Activated CD8-positive, alpha-beta memory T cell treated with anti-CD3 and anti-CD28 coated beads, Interleukin-2, amount 50 U/mL, for 4 hours (primary cell): ENCODE data around the gene NSUN6.

Source experiments
- DNase-seq: peaks from one replicate; pipeline ENCODE4 v3.0.0-alpha.2; 2020

Gene NSUN6

DNA sequence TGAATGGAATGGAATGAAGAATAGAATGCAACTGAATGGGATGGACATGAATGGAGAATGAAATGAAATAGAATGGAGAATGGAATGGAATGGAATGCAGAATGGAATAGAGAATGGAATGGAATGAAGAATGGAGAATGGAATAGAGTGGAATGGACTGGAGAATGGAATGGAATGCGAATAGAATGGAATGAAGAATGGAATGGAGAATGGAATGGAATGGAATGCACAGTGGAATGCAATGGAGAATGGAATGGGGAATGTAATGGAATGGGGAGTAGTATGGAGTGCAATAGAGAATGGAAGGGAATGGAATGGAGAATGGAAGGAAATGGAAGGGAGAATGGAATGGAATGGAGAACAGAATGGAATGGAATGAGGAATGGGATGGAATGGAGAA is 93.4 kb downstream of the NSUN6 start:
- no peak for DNase-seq

DNA sequence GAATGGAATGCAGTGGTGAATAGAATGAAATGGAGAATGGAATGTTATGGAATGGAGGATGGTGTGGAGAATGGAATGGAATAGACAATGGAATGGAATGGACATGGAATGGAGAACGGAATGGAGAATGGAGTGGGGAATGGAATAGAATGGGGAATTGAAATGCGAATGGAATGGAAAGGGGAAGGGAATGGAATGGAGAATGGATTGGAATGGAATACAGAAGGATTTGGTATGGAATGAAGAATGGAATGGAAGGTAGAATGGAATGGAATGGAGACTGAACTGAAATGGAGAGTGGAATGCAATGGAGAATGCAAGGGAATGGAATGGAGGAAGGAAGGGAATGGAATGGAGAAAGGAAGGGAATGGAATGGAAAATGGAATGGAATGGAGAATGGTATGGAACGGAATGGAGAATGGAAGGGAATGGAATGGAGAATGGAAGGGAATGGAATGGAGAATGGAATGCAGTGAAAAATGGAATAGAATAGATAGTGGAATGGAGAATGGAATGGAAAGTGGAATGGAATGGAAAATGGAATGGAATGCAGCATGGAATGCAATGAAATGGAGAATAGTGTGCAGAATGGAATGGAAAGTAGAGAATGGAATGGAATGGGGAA is 94.8 kb downstream of the NSUN6 start:
- DNase-seq, result no peak

DNA sequence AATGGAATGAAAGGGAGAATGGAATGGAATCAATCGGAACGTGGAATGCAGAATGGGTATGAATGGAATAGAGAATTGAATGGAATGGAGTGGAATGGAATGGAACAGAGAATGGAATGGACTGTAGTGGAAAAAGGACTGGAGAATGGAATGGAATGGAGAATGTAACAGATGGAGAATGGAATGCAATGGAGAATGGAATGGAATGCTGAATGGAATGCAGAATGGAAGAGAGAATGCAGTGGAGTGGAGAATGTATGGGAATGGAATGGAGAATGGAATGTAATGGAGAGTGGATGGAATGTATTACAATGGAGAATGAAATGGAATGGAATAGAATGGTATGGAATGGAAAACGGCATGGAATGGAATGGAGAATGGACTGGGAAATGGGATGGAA is 96.9 kb downstream of the NSUN6 start:
- DNase-seq, result no peak

- no peak for DNase-seq
Measured at GRCh38 chr10:18551473-18551872, 99.9 kb downstream of the NSUN6 start.

DNA sequence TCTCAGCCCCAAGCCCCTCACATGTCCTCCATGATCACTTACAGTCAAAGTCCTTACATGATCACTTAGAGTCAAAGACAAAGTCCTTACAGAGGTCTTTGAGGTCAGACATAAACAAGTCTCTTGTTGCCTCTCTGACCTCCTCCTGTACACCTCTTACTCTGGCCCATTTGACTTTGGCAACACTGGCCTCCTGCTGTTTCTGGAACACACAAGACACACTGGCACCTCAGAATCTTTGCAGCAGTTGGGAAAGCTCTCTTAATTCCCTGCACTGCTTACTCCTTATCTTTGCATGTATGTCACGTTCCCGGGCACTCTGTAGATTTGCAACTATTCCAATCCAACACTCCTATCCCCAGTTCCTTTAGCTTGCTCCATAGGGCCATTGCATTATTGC is 102.3 kb downstream of the NSUN6 start:
- no peak for DNase-seq

DNA sequence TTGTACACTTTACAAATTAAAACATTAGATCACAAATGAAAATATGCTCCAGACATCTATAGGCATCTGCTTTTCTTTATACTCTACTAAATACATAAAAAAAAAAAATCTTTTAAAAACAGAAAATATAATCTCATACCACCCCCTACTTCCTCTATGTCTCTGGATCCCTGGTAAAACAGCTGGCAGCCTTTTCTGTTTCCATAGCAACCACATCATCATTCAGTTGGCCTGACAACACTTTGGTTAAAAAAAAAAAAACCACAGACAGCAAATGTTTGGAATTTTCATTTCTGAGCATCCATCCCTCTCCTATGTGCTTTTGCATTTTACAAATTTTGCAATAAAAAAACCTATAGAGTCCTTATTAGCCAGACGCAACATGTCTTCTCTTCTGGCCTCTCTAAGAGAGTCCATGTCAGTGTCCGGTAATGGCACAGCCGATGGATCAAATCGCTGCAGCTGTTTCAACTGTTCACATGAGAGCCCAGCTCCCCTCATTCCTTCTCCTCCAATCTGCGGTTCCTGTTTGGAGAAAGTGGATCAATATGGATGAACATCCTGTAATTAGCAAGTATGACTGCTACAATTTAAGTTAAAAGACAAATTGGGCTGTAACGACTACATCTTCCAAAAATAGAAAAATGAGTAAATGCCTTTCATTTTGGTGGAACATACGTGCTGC is 105.6 kb downstream of the NSUN6 start:
- DNase-seq, result no peak

GRCh38 chr10:18542832-18543231 is 108.6 kb downstream of the NSUN6 start:
- DNase-seq, result no peak

GRCh38 chr10:18540195-18540594 is 111.2 kb downstream of the NSUN6 start:
- no peak for DNase-seq

DNA sequence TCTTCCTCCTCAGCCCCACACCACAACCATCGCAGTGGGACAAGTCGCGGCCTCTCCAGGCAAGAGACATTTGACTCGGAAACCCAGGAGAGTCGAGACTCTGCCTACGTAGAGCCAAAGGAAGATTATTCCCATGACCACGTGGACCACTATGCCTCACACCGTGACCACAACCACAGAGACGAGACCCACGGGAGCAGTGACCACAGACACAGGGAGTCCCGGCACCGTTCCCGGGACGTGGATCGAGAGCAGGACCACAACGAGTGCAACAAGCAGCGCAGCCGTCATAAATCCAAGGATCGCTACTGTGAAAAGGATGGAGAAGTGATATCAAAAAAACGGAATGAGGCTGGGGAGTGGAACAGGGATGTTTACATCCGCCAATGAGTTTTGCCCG is 112.1 kb downstream of the NSUN6 start:
- DNase-seq, result no peak

DNA sequence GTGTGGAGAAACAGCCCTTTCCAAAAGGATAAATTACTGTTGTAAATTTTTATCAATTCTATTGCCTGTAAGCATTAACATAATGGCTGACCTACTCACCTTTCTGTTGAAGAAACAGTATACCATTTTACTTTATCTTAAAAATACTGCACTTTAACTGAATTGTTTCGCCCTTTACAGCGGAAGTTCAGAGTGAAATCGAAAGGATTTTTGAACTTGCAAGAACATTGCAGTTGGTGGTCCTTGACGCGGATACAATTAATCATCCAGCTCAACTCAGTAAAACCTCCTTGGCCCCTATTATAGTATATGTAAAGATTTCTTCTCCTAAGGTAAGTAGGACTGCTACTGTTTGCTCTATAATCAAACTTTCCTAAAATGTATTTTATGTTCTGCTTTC is 117.5 kb downstream of the NSUN6 start:
- no peak for DNase-seq

GRCh38 chr10:18532881-18533535 is 118.4 kb downstream of the NSUN6 start:
- no peak for DNase-seq

- no peak for DNase-seq
Measured at GRCh38 chr10:18528292-18528691, 123.1 kb downstream of the NSUN6 start.

- no peak for DNase-seq
Measured at GRCh38 chr10:18527687-18528086, 123.7 kb downstream of the NSUN6 start.

DNA sequence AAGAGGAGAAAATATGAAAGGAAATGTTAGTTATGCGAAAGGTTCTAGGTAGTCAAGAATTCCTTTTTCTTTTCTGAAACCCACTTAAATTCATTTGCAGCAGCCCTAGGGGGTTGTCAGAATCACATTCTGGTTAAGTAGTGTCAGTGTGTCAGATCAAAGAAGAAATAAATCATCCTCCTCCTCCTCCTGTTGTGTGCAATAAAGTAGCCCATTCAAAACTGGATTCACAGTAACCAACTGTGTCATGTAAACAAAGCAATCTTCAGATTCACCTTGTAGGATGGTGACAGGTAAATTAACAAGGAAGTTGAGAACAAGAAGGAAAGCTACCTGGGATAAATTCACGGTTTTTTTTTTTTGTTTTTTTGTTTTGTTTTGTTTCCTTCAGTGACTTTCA is 127.5 kb downstream of the NSUN6 start:
- no peak for DNase-seq

DNA sequence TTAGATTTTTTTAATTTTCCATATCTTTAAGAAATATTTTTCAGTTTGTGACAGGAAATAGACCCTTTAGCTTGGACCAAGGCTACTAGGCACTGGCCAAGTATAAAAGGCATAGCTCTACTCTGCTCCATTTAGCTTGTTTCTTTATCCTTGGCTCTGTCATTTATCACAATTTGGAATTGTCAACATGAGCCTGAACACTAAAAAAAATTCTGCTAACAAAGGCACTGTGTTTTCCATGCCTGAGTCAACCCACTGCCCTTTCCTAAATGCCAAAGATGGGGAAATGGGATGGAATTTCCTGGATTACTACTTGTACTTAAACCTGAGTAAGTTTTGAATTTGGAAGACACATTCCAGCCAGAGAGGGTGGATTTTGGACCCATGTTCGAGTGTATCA is 128.4 kb downstream of the NSUN6 start:
- DNase-seq, result no peak

DNA sequence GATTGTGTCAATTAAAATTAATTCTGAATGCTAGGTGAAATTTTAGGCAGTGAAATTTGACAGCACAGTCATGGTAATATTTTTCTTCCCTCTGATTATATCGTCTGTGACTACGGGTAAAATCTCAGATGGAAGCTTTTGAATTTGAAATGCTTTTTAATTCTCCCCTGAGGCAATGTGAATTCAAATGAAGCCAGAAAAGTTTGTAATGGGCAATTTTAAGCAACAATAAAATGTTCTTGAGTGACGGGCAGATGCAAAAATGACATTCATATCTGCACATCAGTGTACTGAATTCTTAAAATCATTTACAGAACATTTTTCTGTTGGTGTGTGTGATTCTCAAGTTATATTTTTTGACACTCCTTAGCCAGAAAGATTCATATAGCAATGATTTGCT is 134.5 kb downstream of the NSUN6 start:
- no peak for DNase-seq

- no peak for DNase-seq
Measured at GRCh38 chr10:18514537-18514936, 136.8 kb downstream of the NSUN6 start.

DNA sequence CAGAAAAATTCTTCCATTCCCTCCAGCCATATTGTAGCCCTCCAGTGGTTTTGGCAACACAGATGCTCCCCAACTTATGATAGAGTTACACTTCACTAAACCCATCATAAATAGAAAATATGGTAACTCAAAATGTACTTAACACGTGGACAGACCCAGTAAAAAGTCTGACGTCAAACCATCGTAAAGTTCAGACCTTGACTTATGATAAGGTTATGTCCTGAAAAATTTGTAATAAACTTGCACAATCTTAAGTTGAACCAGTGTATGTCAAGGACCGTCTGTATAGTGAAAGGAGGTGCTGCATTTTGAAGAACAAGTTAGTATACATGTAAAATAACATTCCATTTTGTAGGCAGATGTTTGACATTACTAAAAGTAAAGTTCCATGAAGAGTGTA is 142.8 kb downstream of the NSUN6 start:
- no peak for DNase-seq

- no peak for DNase-seq
Measured at GRCh38 chr10:18505456-18506118, 145.8 kb downstream of the NSUN6 start.

GRCh38 chr10:18504161-18504560 is 147.2 kb downstream of the NSUN6 start:
- no peak for DNase-seq

- no peak for DNase-seq
Measured at GRCh38 chr10:18501629-18502028, 149.8 kb downstream of the NSUN6 start.

- no peak for DNase-seq
Measured at GRCh38 chr10:18501198-18501597, 150.2 kb downstream of the NSUN6 start.

- DNase-seq, result no peak
Measured at GRCh38 chr10:18500576-18500975, 150.8 kb downstream of the NSUN6 start.

DNA sequence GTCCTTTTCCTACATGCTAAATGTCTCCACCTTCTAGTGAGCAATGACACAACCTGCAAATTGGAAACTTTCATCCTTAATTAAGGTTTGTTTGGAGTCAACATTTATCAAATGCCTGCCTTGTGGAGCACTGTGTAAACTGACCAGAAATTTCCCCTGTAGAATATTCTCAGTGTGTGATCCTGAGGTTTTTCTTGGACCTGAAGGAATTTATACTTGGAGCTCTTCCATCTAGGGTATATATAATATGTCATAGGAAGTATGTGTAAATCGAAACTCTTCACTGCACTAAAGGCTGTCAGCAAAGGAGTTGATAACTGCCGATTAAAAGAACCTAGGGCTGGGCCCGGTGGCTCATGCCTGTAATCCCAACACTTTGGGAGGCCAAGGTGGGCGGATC is 152.4 kb downstream of the NSUN6 start:
- DNase-seq, result no peak
